Measurements from ENCODE around the gene FAM221B. TPM values are rescaled to one million over a fixed set of nuclear protein-coding genes. Genes with fewer than 3 reads are reported as not detected.

FAM221B gene
- total RNA-seq, 4 donors from 2014 or later, result not detected

DNA sequence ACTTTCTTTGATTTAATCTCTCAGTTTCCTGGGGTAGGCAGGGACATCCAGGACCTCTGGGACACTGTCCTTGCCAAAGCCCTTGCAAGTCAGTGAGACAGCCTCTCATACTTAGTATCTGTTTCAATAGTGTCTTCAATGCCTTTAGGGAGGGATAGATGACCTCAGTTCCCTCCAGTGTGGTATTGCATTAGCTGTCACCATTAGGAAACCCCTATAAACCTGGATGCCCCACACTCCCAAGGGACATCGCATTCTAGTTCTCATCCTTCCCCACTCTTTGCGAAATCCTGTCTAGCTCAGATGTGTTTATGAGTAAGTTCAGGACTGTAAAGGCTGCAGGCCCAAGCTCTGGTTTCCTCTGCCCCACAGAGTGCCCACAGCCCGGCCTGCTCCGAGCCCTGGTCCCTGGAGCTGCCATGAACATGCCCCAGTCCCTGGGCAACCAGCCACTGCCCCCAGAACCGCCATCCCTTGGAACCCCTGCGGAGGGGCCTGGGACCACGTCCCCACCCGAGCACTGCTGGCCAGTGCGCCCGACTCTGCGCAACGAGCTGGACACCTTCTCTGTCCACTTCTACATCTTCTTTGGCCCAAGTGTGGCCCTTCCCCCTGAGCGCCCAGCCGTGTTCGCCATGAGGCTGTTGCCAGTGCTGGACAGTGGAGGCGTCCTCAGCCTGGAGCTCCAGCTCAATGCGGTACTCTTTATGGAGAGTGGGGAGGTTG is 13.7 kb upstream of the FAM221B start:
- no peak for TF ChIP-seq CTCF (IDR thresholded peaks at IDR 0.05)
- no peak for TF ChIP-seq POLR2A (IDR thresholded peaks at IDR 0.05)
- peaks cover 0 to 9% (median 0%) of the 10 kb centered on the region in 3 donors for H3K36me3 ChIP-seq
- intact Hi-C loops (cut with DNase I), result no loop called here
- H3K27me3 ChIP-seq, result peaks cover 0 to 64% (median 0%) of the 10 kb centered on the region in 4 donors
- peaks cover 27 to 49% (median 30%) of the 10 kb centered on the region in 3 donors for H3K4me1 ChIP-seq
- H3K9me3 ChIP-seq, result no peaks in the 10 kb centered on the region
- no peak overlapping the region for H3K27ac ChIP-seq
- 87 to 94% methylated on average over 4 to 11 of the region's 17 CpGs for WGBS, 2 donors
- no peak for DNase-seq
- no peak overlapping the region for H3K4me3 ChIP-seq

GRCh38 chr9:35841645-35841900 is 13.0 kb upstream of the FAM221B start:
- TF ChIP-seq POLR2A (IDR thresholded peaks at IDR 0.05) (no peak), CTCF (IDR thresholded peaks at IDR 0.05) (no peak)
- WGBS, 2 donors, result no CpG with 5 or more reads among the region's 5 CpGs

GRCh38 chr9:35840881-35841644 is 12.5 kb upstream of the FAM221B start:
- WGBS, 2 donors, result 92 to 94% methylated on average over 13 to 14 of the region's 15 CpGs
- no peaks in the 10 kb centered on the region for H3K36me3 ChIP-seq
- H3K4me1 ChIP-seq, result peaks cover 23 to 38% (median 26%) of the 10 kb centered on the region in 3 donors
- H3K27ac ChIP-seq, result no peak overlapping the region
- peaks cover 0 to 58% (median 0%) of the 10 kb centered on the region in 4 donors for H3K27me3 ChIP-seq
- H3K4me3 ChIP-seq, result no peak overlapping the region
- no peak for TF ChIP-seq POLR2A (IDR thresholded peaks at IDR 0.05)
- TF ChIP-seq CTCF (IDR thresholded peaks at IDR 0.05), result no peak
- DNase-seq, result no peak
- no peaks in the 10 kb centered on the region for H3K9me3 ChIP-seq
- intact Hi-C loops (cut with DNase I), result no loop called here

More at GRCh38 chr9:35841645-35841900, 13.0 kb upstream of the FAM221B start:
- intact Hi-C loops (cut with DNase I), result no loop called here
- Histone ChIP-seq H3K4me3 (no peak overlapping the region), H3K36me3 (peaks cover 0 to 3% (median 0%) of the 10 kb centered on the region in 3 donors), H3K27me3 (peaks cover 0 to 63% (median 0%) of the 10 kb centered on the region in 4 donors), H3K4me1 (peaks cover 27 to 43% (median 30%) of the 10 kb centered on the region in 3 donors), H3K27ac (no peak overlapping the region), H3K9me3 (no peaks in the 10 kb centered on the region)
- no peak for DNase-seq

DNA sequence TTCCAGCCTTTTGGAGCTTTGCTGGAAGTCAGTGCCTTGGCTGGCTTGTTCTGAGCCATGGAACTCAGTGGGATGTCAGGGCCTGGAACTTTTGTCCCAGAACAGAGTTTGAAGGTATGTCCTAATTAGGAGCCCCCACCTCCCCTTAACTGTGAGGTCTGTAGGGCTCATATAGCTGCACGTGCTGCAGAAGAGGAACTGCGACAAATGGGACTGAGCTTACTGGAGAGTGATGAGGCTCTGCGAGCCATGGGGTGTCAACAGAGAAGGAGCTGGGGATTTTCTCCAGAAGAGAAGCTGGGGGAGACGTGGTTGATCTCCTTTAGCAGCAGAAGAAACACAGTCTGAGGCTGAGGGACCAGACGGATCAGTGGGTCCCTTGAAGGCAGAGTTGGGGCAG is 11.4 kb upstream of the FAM221B start:
- 83 to 100% methylated on average over 2 to 5 of the region's 5 CpGs for WGBS, 2 donors
- no peaks in the 10 kb centered on the region for H3K9me3 ChIP-seq
- intact Hi-C loops (cut with DNase I), result no loop called here
- TF ChIP-seq POLR2A (IDR thresholded peaks at IDR 0.05), result no peak
- no peak for TF ChIP-seq CTCF (IDR thresholded peaks at IDR 0.05)
- H3K27ac ChIP-seq, result no peak overlapping the region
- peaks cover 0 to 57% (median 0%) of the 10 kb centered on the region in 4 donors for H3K27me3 ChIP-seq
- no peak for DNase-seq
- peaks cover 12 to 29% (median 14%) of the 10 kb centered on the region in 3 donors for H3K4me1 ChIP-seq
- no peaks in the 10 kb centered on the region for H3K36me3 ChIP-seq
- no peak overlapping the region for H3K4me3 ChIP-seq

- TF ChIP-seq CTCF (IDR thresholded peaks at IDR 0.05), result no peak
- TF ChIP-seq POLR2A (IDR thresholded peaks at IDR 0.05), result no peak
- no peak overlapping the region for H3K4me3 ChIP-seq
- H3K4me1 ChIP-seq, result peaks cover 5 to 31% (median 11%) of the 10 kb centered on the region in 3 donors
- 90 to 91% methylated on average over 5 of the region's 5 CpGs for WGBS, 2 donors
- no peaks in the 10 kb centered on the region for H3K9me3 ChIP-seq
- intact Hi-C loops (cut with DNase I), result no loop called here
- H3K36me3 ChIP-seq, result no peaks in the 10 kb centered on the region
- no peak for DNase-seq
- H3K27ac ChIP-seq, result no peak overlapping the region
- H3K27me3 ChIP-seq, result peaks cover 0 to 38% (median 0%) of the 10 kb centered on the region in 4 donors
Measured at GRCh38 chr9:35836595-35836994, 8.1 kb upstream of the FAM221B start.
